Progenitor cell of endocrine pancreas (in vitro differentiated cells): ENCODE results near the gene CRTC3. TPM values are rescaled to one million over a fixed set of nuclear protein-coding genes. Genes with fewer than 3 reads are reported as not detected.

Experiments
- DNase-seq: peaks from one replicate; pipeline ENCODE4 v3.0.0; 2021; ENCODE audit warnings: low spot score; ENCODE audit not compliant: unreplicated experiment
- H3K27ac Mint-ChIP-seq: 2 replicates; pipeline ENCODE4 v1.8.0; 2021; ENCODE audit warnings: mild to moderate bottlenecking, moderate library complexity, mixed read lengths
- H3K27me3 Mint-ChIP-seq: 2 replicates; pipeline ENCODE4 v1.8.0; 2021; ENCODE audit warnings: mixed read lengths
- H3K36me3 Mint-ChIP-seq: 2 replicates; pipeline ENCODE4 v1.8.0; 2022; ENCODE audit warnings: mixed read lengths; ENCODE audit not compliant: insufficient read depth
- H3K4me1 Mint-ChIP-seq: 2 replicates; pipeline ENCODE4 v1.8.0; 2021; ENCODE audit warnings: low read depth, mixed read lengths
- H3K4me3 Mint-ChIP-seq: 2 replicates; pipeline ENCODE4 v1.8.0; 2021; ENCODE audit warnings: low read depth, mild to moderate bottlenecking, moderate library complexity, mixed read lengths
- H3K9me3 Mint-ChIP-seq: 2 replicates; pipeline ENCODE4 v1.8.0; 2021; ENCODE audit warnings: low read depth, mixed read lengths
- CTCF ChIP-seq: fragments of 200-600 bp; sonication (generic); IDR thresholded peaks from one replicate; pipeline ENCODE4 v1.5.0; 2021; ENCODE audit warnings: antibody characterized with exemption, mild to moderate bottlenecking; ENCODE audit not compliant: unreplicated experiment
- total RNA-seq: library from RNA; stranded (reverse); gene quantifications from 2 replicates; pipeline ENCODE4 v1.2.1, GENCODE V29; 2021

Gene CRTC3
- total RNA-seq, 1 donor from 2014 or later = 34.6 TPM

- DNase-seq = no peak
- no peaks in the 10 kb centered on the region for H3K9me3 Mint-ChIP-seq
- H3K36me3 Mint-ChIP-seq = peaks cover 2% of the 10 kb centered on the region
- H3K4me1 Mint-ChIP-seq = peaks cover 6% of the 10 kb centered on the region
- no peak overlapping the region for H3K27ac Mint-ChIP-seq
- H3K27me3 Mint-ChIP-seq = no peaks in the 10 kb centered on the region
- H3K4me3 Mint-ChIP-seq = no peak overlapping the region
- TF ChIP-seq CTCF = no peak
Observed at GRCh38 chr15:90585863-90586262, 56.1 kb downstream of the CRTC3 start.

GRCh38 chr15:90586948-90587347 lies 57.2 kb downstream of the CRTC3 start:
- DNase-seq = no peak
- H3K27me3 Mint-ChIP-seq = no peaks in the 10 kb centered on the region
- no peak overlapping the region for H3K27ac Mint-ChIP-seq
- H3K36me3 Mint-ChIP-seq = peaks cover 2% of the 10 kb centered on the region
- no peaks in the 10 kb centered on the region for H3K9me3 Mint-ChIP-seq
- no peak for TF ChIP-seq CTCF
- peaks cover 6% of the 10 kb centered on the region for H3K4me1 Mint-ChIP-seq
- H3K4me3 Mint-ChIP-seq = no peak overlapping the region

GRCh38 chr15:90588427-90588826 lies 58.7 kb downstream of the CRTC3 start:
- Mint-ChIP-seq H3K4me3 (no peak overlapping the region), H3K36me3 (peaks cover 3% of the 10 kb centered on the region), H3K27ac (no peak overlapping the region), H3K27me3 (no peaks in the 10 kb centered on the region), H3K4me1 (peaks cover 6% of the 10 kb centered on the region), H3K9me3 (no peaks in the 10 kb centered on the region)
- DNase-seq = no peak
- no peak for TF ChIP-seq CTCF

GRCh38 chr15:90591524-90591923 lies 61.8 kb downstream of the CRTC3 start:
- no peak for TF ChIP-seq CTCF
- Mint-ChIP-seq H3K9me3 (no peaks in the 10 kb centered on the region), H3K27ac (no peak overlapping the region), H3K36me3 (peaks cover 3% of the 10 kb centered on the region), H3K4me3 (no peak overlapping the region), H3K4me1 (peaks cover 1% of the 10 kb centered on the region), H3K27me3 (no peaks in the 10 kb centered on the region)
- no peak for DNase-seq

- DNase-seq = no peak
- no peaks in the 10 kb centered on the region for H3K4me1 Mint-ChIP-seq
- no peak overlapping the region for H3K4me3 Mint-ChIP-seq
- H3K27ac Mint-ChIP-seq = no peak overlapping the region
- H3K9me3 Mint-ChIP-seq = no peaks in the 10 kb centered on the region
- no peaks in the 10 kb centered on the region for H3K27me3 Mint-ChIP-seq
- TF ChIP-seq CTCF = no peak
- peaks cover 3% of the 10 kb centered on the region for H3K36me3 Mint-ChIP-seq
Observed at GRCh38 chr15:90592131-90592881, 62.6 kb downstream of the CRTC3 start.
